ENCODE measurements around the gene DIPK1A.

GRCh38 chr1:92923664-92924063 lies 37.6 kb downstream of the DIPK1A start:
- TF ChIP-seq CTCF (conservative IDR thresholded peaks at IDR 0.05 in 1 of 2, IDR thresholded peaks at IDR 0.05 in 1 of 2; ENCODE audit: low read depth in 1 of 2, low read length in 2 of 2) (no peak), EZH2 (IDR thresholded peaks at IDR 0.05; ENCODE audit: low read length, missing control alignments) (no peak)

All from fibroblast of lung (primary cell).